ENCODE measurements around the gene ERLIN1.

The ERLIN1 gene

GRCh38 chr10:100135486-100135885 lies 50.3 kb downstream of the ERLIN1 start:
- H3K9me3 ChIP-seq (ENCODE audit: insufficient read depth, low read length, severe bottlenecking), result peaks cover 5% of the 10 kb centered on the region

GRCh38 chr10:100133801-100134200 lies 52.0 kb downstream of the ERLIN1 start:
- Histone ChIP-seq H3K4me2 (ENCODE audit: insufficient read depth, low read length) (no peak overlapping the region), H3K27ac (ENCODE audit: low read length) (no peak overlapping the region), H3K9ac (ENCODE audit: low read depth, low read length) (no peak overlapping the region), H3K4me1 (ENCODE audit: insufficient read depth, low read length) (no peaks in the 10 kb centered on the region), H3K9me3 (ENCODE audit: insufficient read depth, low read length, severe bottlenecking) (peaks cover 5% of the 10 kb centered on the region), H3K4me3 (ENCODE audit: low read depth in 1 of 2, low read length in 2 of 2) (no peak overlapping the region), H3K79me2 (ENCODE audit: insufficient read depth, low read length) (no peaks in the 10 kb centered on the region), H3K27me3 (ENCODE audit: insufficient read depth, low read length, poor library complexity) (peaks cover 3% of the 10 kb centered on the region), H4K20me1 (ENCODE audit: insufficient read depth, low read length) (no peaks in the 10 kb centered on the region), H3K36me3 (ENCODE audit: insufficient read depth, low read length) (no peaks in the 10 kb centered on the region), H2AFZ (ENCODE audit: low read depth, low read length) (no peak overlapping the region)
- ATAC-seq (ENCODE audit: insufficient read depth, low read depth) (no peak), DNase-seq (no peak)
- TF ChIP-seq CTCF (IDR thresholded peaks at IDR 0.05; ENCODE audit: borderline replicate concordance, extremely low read depth, low read length, poor library complexity, severe bottlenecking) (no peak), EZH2 (IDR thresholded peaks at IDR 0.05; ENCODE audit: borderline replicate concordance, low read depth, low read length, severe bottlenecking) (no peak)

More at GRCh38 chr10:100135486-100135885, 50.3 kb downstream of the ERLIN1 start:
- Histone ChIP-seq H3K36me3 (ENCODE audit: insufficient read depth, low read length) (no peaks in the 10 kb centered on the region), H3K79me2 (ENCODE audit: insufficient read depth, low read length) (no peaks in the 10 kb centered on the region), H3K27ac (ENCODE audit: low read length) (no peak overlapping the region), H3K4me3 (ENCODE audit: low read depth in 1 of 2, low read length in 2 of 2) (no peak overlapping the region), H3K9ac (ENCODE audit: low read depth, low read length) (no peak overlapping the region), H3K4me2 (ENCODE audit: insufficient read depth, low read length) (no peak overlapping the region), H4K20me1 (ENCODE audit: insufficient read depth, low read length) (no peaks in the 10 kb centered on the region), H3K4me1 (ENCODE audit: insufficient read depth, low read length) (no peaks in the 10 kb centered on the region), H2AFZ (ENCODE audit: low read depth, low read length) (no peak overlapping the region), H3K27me3 (ENCODE audit: insufficient read depth, low read length, poor library complexity) (peaks cover 3% of the 10 kb centered on the region)
- no peak for ATAC-seq (ENCODE audit: insufficient read depth, low read depth)
- no peak for TF ChIP-seq CTCF (IDR thresholded peaks at IDR 0.05; ENCODE audit: borderline replicate concordance, extremely low read depth, low read length, poor library complexity, severe bottlenecking)
- no peak for TF ChIP-seq EZH2 (IDR thresholded peaks at IDR 0.05; ENCODE audit: borderline replicate concordance, low read depth, low read length, severe bottlenecking)
- DNase-seq, result no peak

DNA sequence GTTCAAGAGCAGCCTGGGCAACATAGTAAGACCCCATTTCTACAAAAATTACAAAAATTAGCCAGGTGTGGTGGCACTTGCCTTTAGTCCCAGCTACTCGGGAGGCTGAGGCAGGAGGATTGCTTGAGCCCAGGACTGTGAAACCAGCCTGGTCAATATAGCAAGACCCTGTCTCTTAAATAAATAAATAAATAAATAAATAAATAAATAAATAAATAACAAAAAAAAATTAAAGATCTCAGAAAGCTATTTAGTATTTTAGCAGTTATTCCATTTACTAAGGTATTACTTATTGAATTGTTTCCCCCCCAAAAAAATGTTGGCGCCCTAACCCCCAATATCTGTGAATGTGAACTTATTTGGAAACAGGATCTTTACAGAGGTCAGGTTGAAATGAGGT lies 53.4 kb downstream of the ERLIN1 start:
- Histone ChIP-seq H3K4me1 (ENCODE audit: insufficient read depth, low read length) (no peaks in the 10 kb centered on the region), H4K20me1 (ENCODE audit: insufficient read depth, low read length) (no peaks in the 10 kb centered on the region), H3K4me3 (ENCODE audit: low read depth in 1 of 2, low read length in 2 of 2) (no peak overlapping the region), H3K27ac (ENCODE audit: low read length) (no peak overlapping the region), H3K4me2 (ENCODE audit: insufficient read depth, low read length) (no peak overlapping the region), H3K9ac (ENCODE audit: low read depth, low read length) (no peak overlapping the region), H3K9me3 (ENCODE audit: insufficient read depth, low read length, severe bottlenecking) (peaks cover 5% of the 10 kb centered on the region), H2AFZ (ENCODE audit: low read depth, low read length) (no peak overlapping the region), H3K27me3 (ENCODE audit: insufficient read depth, low read length, poor library complexity) (peaks cover 3% of the 10 kb centered on the region), H3K79me2 (ENCODE audit: insufficient read depth, low read length) (no peaks in the 10 kb centered on the region), H3K36me3 (ENCODE audit: insufficient read depth, low read length) (no peaks in the 10 kb centered on the region)
- ATAC-seq (ENCODE audit: insufficient read depth, low read depth) (no peak), DNase-seq (no peak)
- TF ChIP-seq EZH2 (IDR thresholded peaks at IDR 0.05; ENCODE audit: borderline replicate concordance, low read depth, low read length, severe bottlenecking), result no peak
- TF ChIP-seq CTCF (IDR thresholded peaks at IDR 0.05; ENCODE audit: borderline replicate concordance, extremely low read depth, low read length, poor library complexity, severe bottlenecking), result no peak

DNA sequence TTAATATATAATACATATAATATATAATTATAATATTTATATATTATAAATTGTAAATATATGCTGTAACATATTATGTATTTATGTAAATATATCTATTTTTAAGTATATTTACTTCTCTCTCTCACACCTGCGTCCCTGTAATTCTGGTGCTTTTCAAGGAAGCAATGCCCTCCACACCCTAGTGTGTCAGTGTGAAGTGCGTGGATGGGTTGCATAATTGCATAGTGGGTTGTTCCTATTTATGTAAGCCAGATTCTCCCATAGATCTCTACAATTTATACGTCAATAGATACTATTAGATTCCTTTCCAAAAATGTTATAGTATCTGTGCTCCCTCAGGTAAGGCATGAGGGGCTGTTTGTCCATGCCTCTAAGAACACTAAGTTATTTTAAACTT lies 54.3 kb downstream of the ERLIN1 start:
- H3K4me3 ChIP-seq (ENCODE audit: low read depth in 1 of 2, low read length in 2 of 2), result no peak overlapping the region
- H3K27ac ChIP-seq (ENCODE audit: low read length), result no peak overlapping the region
- H3K27me3 ChIP-seq (ENCODE audit: insufficient read depth, low read length, poor library complexity), result peaks cover 3% of the 10 kb centered on the region
- TF ChIP-seq EZH2 (IDR thresholded peaks at IDR 0.05; ENCODE audit: borderline replicate concordance, low read depth, low read length, severe bottlenecking) (no peak), CTCF (IDR thresholded peaks at IDR 0.05; ENCODE audit: borderline replicate concordance, extremely low read depth, low read length, poor library complexity, severe bottlenecking) (no peak)
- no peak overlapping the region for H2AFZ ChIP-seq (ENCODE audit: low read depth, low read length)
- H4K20me1 ChIP-seq (ENCODE audit: insufficient read depth, low read length), result no peaks in the 10 kb centered on the region
- no peak overlapping the region for H3K9ac ChIP-seq (ENCODE audit: low read depth, low read length)
- no peak overlapping the region for H3K4me2 ChIP-seq (ENCODE audit: insufficient read depth, low read length)
- no peaks in the 10 kb centered on the region for H3K4me1 ChIP-seq (ENCODE audit: insufficient read depth, low read length)
- ATAC-seq (ENCODE audit: insufficient read depth, low read depth), result no peak
- no peaks in the 10 kb centered on the region for H3K79me2 ChIP-seq (ENCODE audit: insufficient read depth, low read length)
- peaks cover 5% of the 10 kb centered on the region for H3K9me3 ChIP-seq (ENCODE audit: insufficient read depth, low read length, severe bottlenecking)
- no peak for DNase-seq
- no peaks in the 10 kb centered on the region for H3K36me3 ChIP-seq (ENCODE audit: insufficient read depth, low read length)

All from DND-41 (cell line).